Testis (tissue), 3 donors: Measurements from ENCODE around the gene GRIK1. TPM values are rescaled to one million over a fixed set of nuclear protein-coding genes. Genes with fewer than 3 reads are reported as not detected.

ENCODE experiments used
- DNase-seq: peaks from one replicate; pipeline ENCODE4 v3.0.0-alpha.2; 2019
- H3K27ac ChIP-seq, 2 donors: fragments of 200-600 bp; sonication (generic); one replicate each; pipeline ENCODE4 v1.5.1; 2019
- H3K27me3 ChIP-seq: fragments of 200-600 bp; sonication (generic); one replicate; pipeline ENCODE4 v1.5.1; 2019
- H3K36me3 ChIP-seq: fragments of 200-600 bp; sonication (generic); one replicate; pipeline ENCODE4 v1.5.1; 2017; ENCODE audit warnings: low read depth; ENCODE audit errors: missing control alignments
- H3K4me1 ChIP-seq: fragments of 200-600 bp; sonication (generic); one replicate; pipeline ENCODE4 v1.5.1; 2019
- H3K4me3 ChIP-seq, 2 donors: fragments of 200-600 bp; sonication (generic); one replicate each; pipeline ENCODE4 v1.5.1; 2017 to 2019
- H3K9me3 ChIP-seq: fragments of 200-600 bp; sonication (generic); one replicate; pipeline ENCODE4 v1.5.1; 2017
- POLR2A ChIP-seq: fragments of 450-650 bp; IDR thresholded peaks from one replicate; pipeline ENCODE4 v1.6.1; 2017; ENCODE audit warnings: antibody characterized with exemption, mild to moderate bottlenecking, moderate library complexity
- WGBS, 2 donors: methylation state at CpG; one replicate each; pipeline ENCODE4 v1.1.5; 2018; 5-methylcytosine and 5-hydroxymethylcytosine counted together
- intact Hi-C: fragments of 100-400 bp; cut with DNase I; formaldehyde crosslinking; loops from one replicate; pipeline ENCODE4 v1.15.1; 2023; ENCODE audit warnings: low total_unique reads
- polyA plus RNA-seq: library from polyadenylated mRNA; stranded (reverse); fragments of 350-450 nt; fragmentation: Illumina TruSeq; extraction: RNeasy Lipid Tissue Mini Kit (QIAGEN cat#74804); gene quantifications from one replicate; pipeline ENCODE4 v1.2.3, GENCODE V29; 2014; ENCODE audit warnings: low read depth, low replicate concordance; ENCODE audit not compliant: insufficient read depth
- total RNA-seq, 2 donors: library from RNA; depleted of rRNA; stranded (reverse); fragments of >200 nt; gene quantifications; one replicate each; pipeline ENCODE4 v1.2.3, GENCODE V29; 2016
- TF ChIP-seq, protein P1 (sequence below), 3 experiments: fragments of 450-650 bp in 2 of 3; fragments of 200-600 bp in 1 of 3; sonication (generic) in 1 of 3; IDR thresholded peaks; one replicate each; pipeline ENCODE4 v1.5.1; 2016 to 2019; ENCODE audit warnings: antibody characterized with exemption in 3 of 3, mild to moderate bottlenecking in 2 of 3, moderate library complexity in 1 of 3

The GRIK1 gene
- total and polyA plus RNA-seq, 3 donors from 2014 or later: 0.08 to 0.25 (median 0.20) TPM

DNA sequence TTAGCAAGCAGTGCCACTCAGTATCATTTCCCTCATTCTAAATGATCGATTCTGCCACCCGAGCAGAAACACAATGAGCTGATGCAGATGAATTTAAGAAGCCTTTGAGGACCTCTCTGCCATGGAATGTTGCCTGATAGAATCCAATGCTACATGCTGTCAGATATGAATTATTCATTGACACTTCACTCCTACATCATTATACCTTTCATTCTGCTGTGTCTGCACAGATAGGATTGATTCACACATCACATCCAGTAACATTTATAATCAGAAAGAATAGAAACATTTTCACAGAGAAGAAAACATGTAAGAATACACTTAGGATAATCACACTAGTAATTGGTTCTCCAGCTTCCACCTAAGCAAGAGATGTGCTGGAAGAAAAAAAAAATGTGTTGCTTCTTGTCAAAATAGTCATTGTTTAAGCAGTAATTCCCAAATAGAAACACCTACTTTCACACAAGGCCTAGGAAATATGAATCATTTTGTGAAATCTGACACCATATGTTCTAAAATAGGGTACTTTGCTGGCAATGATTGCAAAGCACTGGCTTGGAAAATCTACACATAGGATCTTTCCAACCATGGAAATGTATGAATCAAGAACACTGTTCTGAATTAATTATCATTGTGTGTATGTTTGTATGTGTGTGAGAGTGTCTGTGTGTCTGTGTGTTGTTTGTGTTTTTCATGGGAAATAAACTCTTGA lies 110.1 kb downstream of the GRIK1 start:
- no peaks in the 10 kb centered on the region for H3K4me1 ChIP-seq
- H3K9me3 ChIP-seq: no peaks in the 10 kb centered on the region
- H3K36me3 ChIP-seq: no peaks in the 10 kb centered on the region
- intact Hi-C loops: no loop called here
- 63 to 79% methylated on average over 2 of the region's 2 CpGs for WGBS, 2 donors
- no peak for TF ChIP-seq POLR2A
- TF ChIP-seq, protein P1, sequence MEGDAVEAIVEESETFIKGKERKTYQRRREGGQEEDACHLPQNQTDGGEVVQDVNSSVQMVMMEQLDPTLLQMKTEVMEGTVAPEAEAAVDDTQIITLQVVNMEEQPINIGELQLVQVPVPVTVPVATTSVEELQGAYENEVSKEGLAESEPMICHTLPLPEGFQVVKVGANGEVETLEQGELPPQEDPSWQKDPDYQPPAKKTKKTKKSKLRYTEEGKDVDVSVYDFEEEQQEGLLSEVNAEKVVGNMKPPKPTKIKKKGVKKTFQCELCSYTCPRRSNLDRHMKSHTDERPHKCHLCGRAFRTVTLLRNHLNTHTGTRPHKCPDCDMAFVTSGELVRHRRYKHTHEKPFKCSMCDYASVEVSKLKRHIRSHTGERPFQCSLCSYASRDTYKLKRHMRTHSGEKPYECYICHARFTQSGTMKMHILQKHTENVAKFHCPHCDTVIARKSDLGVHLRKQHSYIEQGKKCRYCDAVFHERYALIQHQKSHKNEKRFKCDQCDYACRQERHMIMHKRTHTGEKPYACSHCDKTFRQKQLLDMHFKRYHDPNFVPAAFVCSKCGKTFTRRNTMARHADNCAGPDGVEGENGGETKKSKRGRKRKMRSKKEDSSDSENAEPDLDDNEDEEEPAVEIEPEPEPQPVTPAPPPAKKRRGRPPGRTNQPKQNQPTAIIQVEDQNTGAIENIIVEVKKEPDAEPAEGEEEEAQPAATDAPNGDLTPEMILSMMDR (IDR thresholded peaks at IDR 0.05): no peak
- H3K27me3 ChIP-seq: no peaks in the 10 kb centered on the region
- H3K27ac ChIP-seq: no peak overlapping the region
- no peak for DNase-seq
- no peak overlapping the region for H3K4me3 ChIP-seq

DNA sequence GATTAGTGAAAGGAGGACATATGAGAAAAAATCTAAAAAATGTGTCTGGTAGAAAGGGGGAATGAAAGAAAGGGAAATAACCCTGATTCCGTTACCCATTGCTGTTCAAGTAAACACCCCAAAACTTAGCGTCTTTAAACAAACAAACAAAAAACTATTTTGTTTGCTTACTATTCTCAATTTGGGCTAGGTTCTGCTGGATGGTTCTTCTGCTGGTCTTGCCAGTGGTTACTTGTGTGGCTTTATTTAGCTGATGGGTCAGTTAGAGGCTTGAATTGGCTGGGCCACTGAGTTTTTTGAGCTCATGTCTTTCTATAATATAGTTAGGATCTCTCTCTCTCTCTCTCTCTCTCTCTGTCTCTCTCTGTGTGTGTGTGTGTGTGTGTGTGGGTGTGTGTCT lies 112.1 kb downstream of the GRIK1 start:
- Histone ChIP-seq H3K9me3 (no peaks in the 10 kb centered on the region), H3K36me3 (no peaks in the 10 kb centered on the region), H3K4me3 (no peak overlapping the region), H3K4me1 (no peaks in the 10 kb centered on the region), H3K27me3 (no peaks in the 10 kb centered on the region), H3K27ac (no peak overlapping the region)
- WGBS, 2 donors: 96 to 97% methylated on average over 2 of the region's 2 CpGs
- intact Hi-C loops: no loop called here
- no peak for TF ChIP-seq POLR2A
- TF ChIP-seq, protein P1 (IDR thresholded peaks at IDR 0.05): no peak
- no peak for DNase-seq

DNA sequence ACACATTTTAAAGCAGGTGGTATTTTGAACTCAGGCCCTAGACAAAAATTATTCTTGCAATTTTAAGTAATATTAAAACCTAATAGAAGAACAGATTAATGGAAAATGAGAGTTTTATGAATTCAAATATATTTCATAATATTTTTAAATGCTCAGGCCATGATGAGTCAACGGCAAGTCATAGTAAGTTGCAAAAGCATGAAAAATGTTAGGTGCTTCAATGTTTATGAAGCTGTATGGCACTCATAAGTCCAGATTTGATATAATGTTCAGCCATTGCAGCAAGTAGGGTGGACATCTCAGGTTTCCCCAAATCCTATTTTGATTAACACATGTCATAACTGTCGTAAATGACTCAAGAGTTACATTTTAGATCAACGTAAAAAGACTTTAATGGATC lies 112.6 kb downstream of the GRIK1 start:
- no peak for TF ChIP-seq POLR2A
- TF ChIP-seq, protein P1 (IDR thresholded peaks at IDR 0.05): no peak
- 98% methylated on average over 3 of the region's 3 CpGs for whole genome bisulfite sequencing, 2 donors
- no peak for DNase-seq
- H3K27ac ChIP-seq: no peak overlapping the region
- no peaks in the 10 kb centered on the region for H3K9me3 ChIP-seq
- intact Hi-C loops: no loop called here
- H3K36me3 ChIP-seq: no peaks in the 10 kb centered on the region
- no peaks in the 10 kb centered on the region for H3K4me1 ChIP-seq
- H3K4me3 ChIP-seq: no peak overlapping the region
- H3K27me3 ChIP-seq: no peaks in the 10 kb centered on the region

DNA sequence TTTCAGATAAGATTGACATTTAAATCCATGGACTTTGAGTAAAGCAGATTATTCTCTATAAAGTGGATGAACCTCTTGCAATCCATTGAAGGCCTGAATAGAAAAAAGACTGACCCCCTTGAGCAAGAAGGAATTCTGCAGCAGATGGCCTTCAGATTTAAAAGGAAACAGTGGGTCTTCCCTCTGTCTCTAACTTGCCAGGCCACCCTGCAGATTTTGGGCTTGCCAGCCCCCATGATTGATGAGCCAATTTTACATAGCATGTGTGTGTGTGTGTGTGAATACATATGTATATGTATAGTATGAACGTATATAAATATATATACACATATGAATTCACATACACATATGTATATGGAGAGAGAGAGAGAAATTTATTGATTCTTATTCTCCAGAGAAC lies 113.4 kb downstream of the GRIK1 start:
- no peaks in the 10 kb centered on the region for H3K9me3 ChIP-seq
- DNase-seq: no peak
- no peak overlapping the region for H3K4me3 ChIP-seq
- no peak overlapping the region for H3K27ac ChIP-seq
- intact Hi-C loops: no loop called here
- 91 to 97% methylated on average over 1 of the region's 1 CpG for WGBS, 2 donors
- no peaks in the 10 kb centered on the region for H3K36me3 ChIP-seq
- TF ChIP-seq POLR2A: no peak
- TF ChIP-seq, protein P1 (IDR thresholded peaks at IDR 0.05): no peak
- H3K4me1 ChIP-seq: no peaks in the 10 kb centered on the region
- H3K27me3 ChIP-seq: no peaks in the 10 kb centered on the region

DNA sequence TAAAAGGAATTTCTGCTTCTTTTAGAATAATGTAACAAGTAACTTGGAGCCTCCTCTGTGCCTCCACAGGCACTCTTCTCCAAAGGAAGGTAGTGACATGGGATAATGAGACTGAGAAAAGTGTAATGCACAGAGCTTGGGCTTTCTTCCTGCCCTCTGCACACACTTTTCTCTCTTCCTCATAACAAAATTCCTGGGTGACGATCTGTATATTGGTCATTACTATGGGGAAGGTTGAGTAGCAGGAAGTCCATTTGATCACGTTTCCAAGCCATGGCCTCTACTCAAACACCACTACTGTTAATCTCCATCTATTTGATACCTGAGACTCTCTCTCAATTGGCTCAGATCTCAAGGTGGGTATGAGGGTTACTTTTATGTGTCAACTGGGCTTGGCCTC lies 113.9 kb downstream of the GRIK1 start:
- no peak for DNase-seq
- intact Hi-C loops: no loop called here
- H3K9me3 ChIP-seq: no peaks in the 10 kb centered on the region
- no peaks in the 10 kb centered on the region for H3K4me1 ChIP-seq
- no peaks in the 10 kb centered on the region for H3K27me3 ChIP-seq
- no peak overlapping the region for H3K4me3 ChIP-seq
- TF ChIP-seq, protein P1 (IDR thresholded peaks at IDR 0.05): no peak
- no peak for TF ChIP-seq POLR2A
- H3K27ac ChIP-seq: no peak overlapping the region
- 90 to 91% methylated on average over 2 of the region's 2 CpGs for WGBS, 2 donors
- no peaks in the 10 kb centered on the region for H3K36me3 ChIP-seq
